NT2/D1 (cell line): ENCODE results near the gene HES4.

Source experiments
- SUZ12 ChIP-seq: IDR thresholded peaks from 2 replicates; pipeline ENCODE4 v1.6.1; 2011; ENCODE audit not compliant: insufficient read length, insufficient read depth; ENCODE audit errors: extremely low read depth
- YY1 ChIP-seq: IDR thresholded peaks from 2 replicates; pipeline ENCODE4 v1.6.1; 2011; ENCODE audit not compliant: insufficient read length, insufficient read depth

DNA sequence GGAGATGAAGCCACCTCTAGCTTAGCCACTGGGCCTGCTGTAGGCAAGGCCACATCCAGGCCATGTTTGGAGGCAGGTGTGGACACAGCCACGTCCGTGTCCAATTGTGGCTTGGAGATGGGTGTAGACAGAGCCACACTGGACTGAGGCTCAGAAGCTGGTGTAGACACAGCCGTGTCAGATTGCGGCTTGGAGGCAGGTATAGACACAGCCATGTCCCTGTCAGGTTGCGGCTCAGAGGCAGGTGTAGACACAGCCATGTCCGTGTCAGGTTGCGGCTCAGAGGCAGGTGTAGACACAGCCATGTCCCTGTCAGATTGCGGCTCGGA, 20.2 kb downstream of the HES4 start:
- TF ChIP-seq SUZ12 (no peak), YY1 (no peak)
